HG03354 (cell line): ENCODE results near the gene HS3ST6.
"Not testable (repeated sequence)": the region's sequence is repeated elsewhere in the genome, so short reads cannot be mapped to it uniquely, and the experiment has no call there.

Experiments
- ATAC-seq: cut with Tn5 transposase; IDR thresholded peaks from one replicate; pipeline ENCODE4 v1.9.1; 2021; ENCODE audit warnings: mild to moderate bottlenecking; ENCODE audit not compliant: unreplicated experiment, poor library complexity, severe bottlenecking

HS3ST6 gene

DNA sequence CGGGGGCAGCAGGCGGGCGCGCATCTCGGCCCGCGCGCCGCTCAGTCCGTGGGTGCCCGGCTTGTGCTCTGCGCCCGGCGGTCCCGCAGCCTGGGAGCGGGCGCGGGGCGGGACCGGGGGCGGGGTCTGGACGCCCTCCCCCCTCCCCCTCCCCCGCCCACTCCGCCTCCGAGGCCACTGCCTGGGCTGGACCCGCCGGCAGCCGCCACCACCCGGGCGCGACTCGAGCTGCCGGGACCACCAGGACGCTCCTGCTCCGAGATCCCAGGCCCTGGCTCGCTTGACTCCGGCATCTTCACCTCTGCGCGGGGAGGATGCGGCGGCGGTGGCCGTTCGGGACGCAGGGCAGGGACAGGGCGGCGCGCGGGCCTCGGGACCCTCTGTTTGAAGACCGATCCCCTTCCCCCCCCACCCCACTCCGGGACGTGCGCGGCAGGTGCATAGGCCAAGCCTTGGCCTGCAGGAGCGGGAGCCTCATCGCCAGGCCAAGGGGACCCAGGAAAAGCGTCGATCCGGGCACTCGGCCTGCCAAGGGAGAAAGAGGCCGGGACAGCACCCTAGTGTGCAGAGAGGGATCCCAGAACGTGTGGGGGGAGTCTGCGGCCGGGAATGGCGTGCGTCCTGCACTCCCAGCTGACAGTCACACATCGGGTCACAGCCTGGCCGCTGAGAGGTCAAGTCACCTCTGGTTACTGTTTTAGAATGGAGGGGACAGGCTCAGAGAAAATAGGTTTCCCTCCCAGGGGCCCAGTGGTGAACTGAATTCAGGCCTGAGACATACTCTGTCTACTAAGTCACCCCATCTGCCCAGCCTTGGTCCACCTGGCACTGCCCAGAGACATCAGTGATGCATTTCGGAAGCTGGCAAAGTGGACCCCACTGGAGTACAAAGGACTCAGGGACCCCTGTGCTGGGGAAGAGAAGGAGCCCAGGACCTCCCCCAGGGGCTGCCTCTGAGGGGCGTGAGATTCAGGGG, at the start of gene HS3ST6:
TSS of gene HS3ST6 (minus strand) at position 65 of the 976 bp plus-strand sequence. CDS start 92 bp downstream, outside the sequence.
- no peak for ATAC-seq

DNA sequence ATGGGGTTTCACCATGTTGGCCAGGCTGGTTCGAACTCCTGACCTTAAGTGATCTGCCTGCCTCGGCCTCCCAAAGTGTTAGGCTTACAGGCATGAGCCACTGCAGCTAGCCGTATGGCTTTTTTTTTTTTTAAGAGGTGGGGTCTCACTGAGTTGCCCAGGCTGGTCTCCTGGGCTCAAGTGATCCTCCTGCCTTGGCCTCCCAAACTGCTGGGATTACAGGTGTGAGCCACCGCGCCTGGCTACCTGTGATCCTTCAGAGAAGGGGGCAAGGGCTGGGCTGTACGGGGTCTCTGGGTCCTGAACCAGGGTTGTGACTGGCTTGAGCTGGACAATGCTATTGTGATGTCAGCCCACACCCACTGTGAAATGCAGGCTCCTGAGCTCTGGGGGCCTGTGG, 48.2 kb upstream of the HS3ST6 start, which contains the start of gene RNF151:
TSS of gene RNF151 (plus strand) at position 397 of the 400 bp plus-strand sequence. CDS start 26 bp downstream, outside the sequence.
- no peak for ATAC-seq

DNA sequence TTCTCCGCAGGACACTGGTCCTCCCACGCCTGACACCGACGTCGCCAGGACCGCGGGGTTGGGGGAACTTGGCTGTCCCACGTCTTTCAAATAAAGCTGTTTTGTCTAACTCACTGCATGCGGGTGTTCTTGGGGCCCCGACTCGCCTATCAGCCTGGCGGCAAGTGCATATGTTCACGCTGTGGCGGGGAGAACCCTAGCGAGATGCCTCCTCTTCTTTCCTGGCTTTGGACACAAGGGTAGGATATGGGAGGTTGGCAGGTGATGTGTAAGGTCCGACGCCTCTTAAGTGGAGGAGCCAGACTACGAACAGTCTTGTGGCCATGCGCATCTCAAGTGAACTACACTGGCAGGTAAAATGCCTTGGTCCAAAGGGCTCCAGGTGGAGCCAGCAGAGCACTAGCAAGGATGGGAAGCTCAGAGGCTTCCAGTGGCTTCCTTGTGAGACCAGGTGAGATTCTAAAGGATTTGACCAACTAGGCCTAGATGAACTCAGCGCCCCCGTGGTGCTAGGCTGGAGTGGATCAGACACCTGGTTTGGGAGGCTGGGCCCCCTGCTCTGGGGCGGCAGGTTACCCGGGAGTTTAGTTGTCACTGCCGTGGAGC, 47.3 kb upstream of the HS3ST6 start:
- ATAC-seq: no peak

DNA sequence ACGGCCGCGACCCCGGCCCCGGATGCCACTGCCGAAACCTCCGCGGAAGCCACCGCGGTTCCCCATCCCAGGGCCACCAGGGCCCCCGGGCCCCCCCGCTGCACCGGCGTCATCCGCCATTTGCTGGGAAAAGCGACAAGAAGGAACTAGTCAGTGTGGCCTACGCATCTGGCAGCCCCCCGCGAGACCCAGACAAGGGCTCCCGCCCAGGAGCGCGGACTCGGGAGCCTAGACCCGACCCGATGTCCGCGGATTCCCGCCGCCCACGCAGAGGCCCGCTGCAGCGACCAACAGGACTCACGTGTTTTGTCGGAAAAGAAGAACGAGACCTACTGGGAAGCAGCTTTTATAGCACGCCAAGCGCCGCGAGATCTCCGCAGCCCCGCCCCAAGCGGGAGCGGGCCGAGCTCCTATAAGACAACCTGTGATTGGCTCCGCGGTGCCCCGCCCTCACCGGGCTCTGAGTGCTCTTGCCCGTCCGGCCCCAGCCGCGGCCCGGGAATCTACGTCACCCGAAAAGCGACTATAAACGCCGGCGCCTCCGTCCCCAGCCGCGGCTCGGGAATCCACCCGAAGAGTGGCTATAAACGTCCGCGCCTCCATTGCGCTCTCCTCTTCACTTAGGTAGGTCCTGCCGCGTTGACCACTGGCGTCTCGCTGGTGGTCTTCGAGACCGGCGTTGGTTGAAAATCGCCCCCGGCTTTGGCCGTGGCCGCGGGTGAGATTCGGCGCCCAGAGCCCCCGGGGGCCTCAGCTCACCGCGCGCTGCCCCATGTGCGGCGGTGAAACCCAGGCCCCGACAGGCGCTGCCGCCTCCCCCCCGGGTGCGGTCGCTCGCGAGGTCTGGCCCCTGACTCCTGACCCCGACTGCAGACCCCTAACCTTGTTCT, 46.5 kb upstream of the HS3ST6 start, which contains the start of gene RPS2:
TSS of gene RPS2 (minus strand) at position 321 of the 890 bp plus-strand sequence. CDS start at position 120, 201 bp downstream.
- ATAC-seq: peak; percentile 89

DNA sequence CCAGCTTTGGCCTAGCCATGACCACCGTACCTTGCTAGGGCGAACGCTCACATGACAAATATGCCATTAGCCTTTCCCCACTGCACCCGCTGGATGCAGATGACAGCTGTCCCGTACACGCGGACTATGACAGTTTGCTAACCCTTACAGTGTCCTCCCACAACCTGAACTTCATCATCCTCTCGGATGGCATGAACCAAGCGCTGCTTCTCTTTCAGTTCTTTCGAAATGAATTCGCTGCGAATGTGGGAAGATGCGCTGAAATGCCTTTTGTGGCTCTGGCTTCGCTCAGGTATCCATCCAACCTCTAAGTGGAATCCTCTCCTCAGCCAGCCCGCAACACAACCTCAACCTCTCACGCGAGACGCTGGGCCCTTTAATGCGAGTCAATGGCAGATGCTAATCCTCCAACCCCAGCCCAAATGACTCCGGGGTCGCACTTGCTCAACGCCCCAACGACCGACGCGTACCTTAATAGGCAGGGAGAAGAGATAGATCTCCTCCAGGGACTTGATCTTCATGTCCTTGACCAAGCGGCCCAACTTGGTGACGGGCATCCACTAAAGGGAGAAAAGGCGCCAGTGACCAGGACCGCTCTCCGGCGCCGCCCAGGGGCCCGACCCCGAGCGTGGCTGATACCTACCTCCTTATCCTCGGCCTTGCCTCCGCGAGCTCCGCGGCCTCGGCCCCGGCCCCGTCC, 45.7 kb upstream of the HS3ST6 start:
- ATAC-seq: peak; percentile 10

DNA sequence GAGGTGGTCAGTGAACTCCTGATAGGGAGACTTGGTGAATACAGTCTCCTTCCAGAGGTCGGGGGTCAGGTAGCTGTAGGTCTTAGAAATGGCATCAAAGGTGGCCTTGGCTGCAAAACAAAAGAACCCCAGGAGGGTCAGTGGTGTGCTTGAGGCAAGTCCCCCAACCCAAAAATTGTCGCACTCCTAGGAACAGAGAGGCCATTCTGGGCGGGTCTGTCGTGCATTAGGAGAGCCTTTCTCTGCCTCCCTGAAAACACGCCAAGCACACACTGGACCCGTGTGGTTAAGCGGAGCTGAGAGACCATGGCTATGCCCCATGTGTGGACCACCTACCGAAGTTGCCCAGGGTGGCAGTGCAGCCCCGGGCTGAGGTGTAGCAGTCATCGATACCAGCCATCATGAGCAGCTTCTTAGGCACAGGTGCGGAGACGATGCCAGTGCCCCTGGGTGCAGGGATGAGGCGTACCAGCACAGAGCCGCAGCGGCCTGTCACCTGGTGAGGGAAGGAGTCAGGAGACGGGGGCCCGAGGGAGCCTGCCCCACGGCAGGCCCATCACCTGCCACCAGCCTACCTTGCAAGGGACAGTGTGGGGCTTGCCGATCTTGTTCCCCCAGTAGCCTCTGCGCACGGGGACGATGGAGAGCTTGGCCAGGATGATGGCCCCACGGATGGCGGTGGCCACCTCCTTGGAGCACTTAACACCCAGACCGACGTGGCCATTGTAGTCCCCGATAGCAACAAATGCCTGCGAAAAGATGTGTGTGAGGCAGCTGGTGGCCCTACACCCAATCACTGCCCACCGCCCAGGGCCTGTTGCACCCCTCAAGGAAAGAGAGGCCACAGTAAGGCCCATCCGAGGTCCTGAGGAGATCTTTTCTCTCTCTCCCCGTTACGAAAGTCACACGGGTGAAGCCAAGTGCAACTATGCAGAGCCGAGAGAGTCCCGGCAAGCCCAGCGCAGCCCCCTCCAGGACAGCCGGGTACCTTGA, 44.2 kb upstream of the HS3ST6 start:
- ATAC-seq: not testable (repeated sequence)

DNA sequence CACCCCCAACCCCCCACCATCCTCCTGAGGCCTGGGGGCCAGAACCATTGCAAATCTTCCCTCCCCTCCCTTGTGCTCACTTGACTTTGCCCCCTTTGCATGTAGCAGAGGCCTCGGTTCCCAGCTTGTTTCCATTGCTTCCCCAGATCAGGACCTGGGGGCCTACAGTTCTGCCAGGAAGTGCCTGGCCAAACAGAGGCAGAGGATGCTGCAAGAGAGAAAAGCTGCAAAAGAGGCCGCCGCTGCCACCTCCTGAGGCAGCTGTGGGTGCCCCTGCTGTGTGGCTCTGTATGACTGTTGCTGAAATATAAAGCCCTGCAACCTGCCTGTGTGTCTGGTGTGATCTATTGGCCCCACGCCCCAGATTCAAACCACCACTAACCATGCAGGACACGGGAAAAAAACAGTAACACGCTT, 43.4 kb upstream of the HS3ST6 start:
- no peak for ATAC-seq

DNA sequence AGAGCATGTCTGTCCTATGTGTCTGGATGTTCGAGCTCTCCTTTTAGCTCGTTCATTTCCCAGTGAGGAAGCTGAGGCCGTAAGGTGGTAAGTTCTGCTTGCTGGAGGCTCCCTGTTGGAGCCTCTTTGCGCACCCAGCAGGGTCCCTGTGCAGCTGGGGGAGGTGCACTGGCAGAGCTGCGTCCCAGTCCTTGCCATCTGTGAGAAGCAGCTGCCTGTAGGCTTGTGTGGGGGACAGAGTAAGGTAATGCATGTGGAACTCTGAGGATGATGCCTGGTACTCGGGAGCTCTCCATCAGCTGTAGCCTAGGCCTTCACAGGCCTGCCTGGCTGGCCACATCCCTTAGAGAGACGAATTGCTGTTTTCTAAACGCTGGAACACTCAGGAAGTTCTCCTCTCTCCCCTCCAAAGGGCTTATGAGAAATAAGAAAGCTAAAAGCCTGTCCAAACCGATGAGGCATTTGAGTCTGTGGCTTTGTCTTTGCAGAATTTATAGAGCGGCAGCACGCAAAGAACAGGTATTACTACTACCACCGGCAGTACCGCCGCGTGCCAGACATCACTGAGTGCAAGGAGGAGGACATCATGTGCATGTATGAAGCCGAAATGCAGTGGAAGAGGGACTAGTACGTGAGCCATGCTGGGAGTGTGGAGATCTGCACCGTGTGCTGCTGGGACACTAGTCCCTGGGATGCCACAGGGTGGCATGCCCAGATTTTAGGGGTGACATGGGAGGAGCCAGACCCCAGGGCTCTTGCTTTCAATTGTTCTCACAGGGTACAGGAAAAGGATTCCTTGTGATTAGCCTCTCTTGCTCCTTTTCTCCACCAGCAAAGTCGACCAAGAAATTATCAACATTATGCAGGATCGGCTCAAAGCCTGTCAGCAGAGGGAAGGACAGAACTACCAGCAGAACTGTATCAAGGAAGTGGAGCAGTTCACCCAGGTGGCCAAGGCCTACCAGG, 42.7 kb upstream of the HS3ST6 start:
- ATAC-seq: no peak

DNA sequence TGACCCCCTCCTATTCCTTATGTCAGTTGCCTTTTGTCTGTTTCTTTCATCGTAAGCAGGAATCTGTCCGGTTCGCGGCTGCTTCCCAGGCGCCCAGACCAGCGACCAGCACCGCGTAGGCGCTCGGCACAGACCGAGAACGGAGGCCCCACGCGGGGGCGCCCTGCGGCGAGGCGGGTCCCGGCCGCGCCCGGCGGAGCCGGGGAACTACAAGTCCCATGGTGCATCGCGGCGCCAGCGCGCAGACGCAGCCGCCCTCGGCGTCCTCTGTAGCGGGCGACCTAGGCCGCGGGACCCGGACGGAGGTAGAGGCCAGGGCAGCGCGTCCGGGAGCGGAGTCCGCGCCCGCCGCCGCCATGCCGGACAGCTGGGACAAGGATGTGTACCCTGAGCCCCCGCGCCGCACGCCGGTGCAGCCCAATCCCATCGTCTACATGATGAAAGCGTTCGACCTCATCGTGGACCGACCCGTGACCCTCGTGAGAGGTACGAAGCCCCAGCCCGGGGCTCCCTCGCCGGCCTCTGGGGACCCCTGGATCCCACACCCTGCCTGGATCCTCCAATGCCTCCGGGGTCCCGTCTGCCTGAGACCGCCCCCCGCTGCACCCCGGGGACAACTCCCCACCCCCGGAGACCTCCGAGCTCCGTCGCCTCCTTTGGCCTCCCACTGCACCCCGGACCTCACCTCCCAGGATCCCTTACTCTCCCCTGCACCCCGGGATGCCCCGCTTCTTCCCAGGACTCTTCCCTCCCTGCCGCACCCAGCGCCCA, 41.2 kb upstream of the HS3ST6 start, which contains the start of gene NDUFB10:
TSS of gene NDUFB10 (plus strand) at position 270 of the 771 bp plus-strand sequence. CDS start at position 357, 87 bp downstream.
- peak; percentile 80 for ATAC-seq

DNA sequence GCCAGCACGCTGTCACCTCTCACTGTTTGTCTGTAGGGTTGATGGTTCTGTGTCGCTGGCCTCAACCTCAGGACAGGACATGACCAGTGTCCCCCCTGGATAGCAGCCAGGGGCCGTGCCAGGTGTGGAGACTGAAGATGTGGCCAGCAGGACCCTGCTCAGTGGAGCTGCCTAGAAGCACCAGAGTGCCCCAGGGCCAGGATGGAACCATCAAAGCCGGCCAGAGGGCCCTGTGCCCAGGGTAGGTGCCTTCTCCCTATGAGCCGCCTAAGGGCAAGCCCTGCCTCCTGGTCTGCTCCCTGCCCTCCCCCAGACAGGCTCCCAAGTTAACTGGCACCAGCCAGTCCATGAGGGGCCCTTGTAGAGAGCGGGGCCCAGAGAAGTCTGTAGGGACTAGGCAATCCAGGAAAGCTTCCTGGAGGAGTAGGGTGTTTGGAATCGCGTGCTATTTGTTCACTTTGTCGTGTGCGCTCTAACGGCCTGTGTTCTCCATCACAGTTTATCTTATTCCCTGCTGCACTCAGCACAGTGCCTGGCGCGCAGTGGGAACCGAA, 40.6 kb upstream of the HS3ST6 start:
- peak; percentile 15 for ATAC-seq

DNA sequence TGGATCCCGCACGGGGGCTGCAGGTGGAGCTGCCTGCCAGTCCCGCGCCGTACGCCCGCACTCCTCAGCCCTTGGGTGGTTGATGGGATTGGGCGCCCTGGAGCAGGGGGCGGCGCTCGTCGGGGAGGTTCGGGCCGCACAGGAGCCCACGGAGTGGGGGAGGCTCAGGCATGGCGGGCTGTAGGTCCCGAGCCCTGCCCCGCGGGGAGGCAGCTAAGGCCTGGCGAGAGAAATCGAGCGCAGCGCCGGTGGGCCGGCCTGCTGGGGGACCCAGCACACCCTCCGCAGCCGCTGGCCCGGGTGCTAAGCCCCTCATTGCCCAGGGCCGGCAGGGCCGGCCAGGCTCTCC, 39.9 kb upstream of the HS3ST6 start:
- not testable (repeated sequence) for ATAC-seq

DNA sequence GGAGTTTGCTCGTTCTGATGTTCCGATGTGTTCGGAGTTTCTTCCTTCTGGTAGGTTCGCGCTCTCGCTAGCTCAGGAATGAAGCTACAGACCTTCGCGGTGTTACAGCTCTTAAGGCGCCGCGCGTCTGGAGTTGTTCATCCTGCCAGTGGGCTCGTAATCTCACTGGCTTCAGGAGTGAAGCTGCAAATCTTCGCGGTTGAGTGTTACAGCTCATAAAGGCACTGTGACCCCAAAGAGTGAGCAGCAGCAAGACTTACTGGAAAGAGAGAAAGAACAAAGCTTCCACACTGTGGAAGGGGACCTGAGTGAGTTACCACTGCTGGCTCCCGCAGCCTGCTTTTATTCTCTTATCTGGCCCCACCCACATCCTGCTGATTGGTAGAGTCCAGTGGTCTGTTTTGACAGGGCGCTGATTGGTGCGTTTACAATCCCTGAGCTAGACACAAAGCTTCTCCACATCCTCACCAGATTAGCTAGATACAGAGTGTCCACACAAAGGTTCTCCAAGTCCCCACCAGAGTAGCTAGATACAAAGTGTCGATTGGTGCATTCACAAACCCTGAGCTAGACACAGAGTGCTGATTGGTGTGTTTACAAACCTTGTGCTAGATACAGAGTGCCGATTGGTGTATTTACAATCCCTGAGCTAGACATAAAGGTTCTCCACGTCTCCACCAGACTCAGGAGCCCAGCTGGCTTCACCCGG, 39.4 kb upstream of the HS3ST6 start:
- ATAC-seq: not testable (repeated sequence)

DNA sequence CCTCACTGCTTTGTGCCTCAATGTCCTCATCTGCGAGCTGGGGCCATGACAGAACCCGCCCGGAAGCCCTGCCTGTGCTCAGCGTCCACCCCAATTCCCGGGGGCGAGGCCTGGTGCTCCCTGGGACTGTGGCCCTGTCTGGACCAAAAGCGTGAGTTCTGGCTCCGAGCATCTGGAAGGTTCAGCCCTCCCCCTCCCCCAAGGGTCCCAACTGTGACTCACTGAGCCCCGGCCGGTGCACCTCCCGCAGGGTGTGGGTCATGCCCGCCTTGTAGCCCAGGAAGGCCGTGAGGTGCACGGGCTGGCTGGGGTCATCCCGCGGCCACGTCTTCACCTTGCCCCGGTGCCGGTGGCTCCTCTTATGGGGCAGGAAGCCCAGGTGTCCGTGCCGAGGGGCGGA, 35.5 kb upstream of the HS3ST6 start:
- ATAC-seq: no peak

DNA sequence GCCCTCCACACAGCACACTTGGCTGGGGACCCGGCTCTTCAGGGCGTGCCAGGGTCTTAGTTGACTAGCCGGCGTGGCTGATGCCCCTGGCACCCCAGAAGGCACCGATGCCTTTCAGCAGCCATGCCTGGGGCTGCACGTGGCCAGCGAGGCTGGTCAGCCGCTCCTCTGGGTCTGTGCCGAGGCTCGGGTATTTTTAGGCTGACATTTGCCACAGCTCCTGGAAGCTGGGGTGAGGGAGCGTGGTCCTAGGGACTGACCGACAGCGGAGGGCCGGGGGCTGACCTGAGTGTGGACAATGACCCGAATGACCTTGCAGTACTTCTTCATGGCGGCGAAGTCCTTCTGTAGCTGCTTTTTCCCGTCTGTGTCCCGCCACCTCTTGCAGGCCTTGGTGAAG, 32.3 kb upstream of the HS3ST6 start:
- ATAC-seq: no peak

DNA sequence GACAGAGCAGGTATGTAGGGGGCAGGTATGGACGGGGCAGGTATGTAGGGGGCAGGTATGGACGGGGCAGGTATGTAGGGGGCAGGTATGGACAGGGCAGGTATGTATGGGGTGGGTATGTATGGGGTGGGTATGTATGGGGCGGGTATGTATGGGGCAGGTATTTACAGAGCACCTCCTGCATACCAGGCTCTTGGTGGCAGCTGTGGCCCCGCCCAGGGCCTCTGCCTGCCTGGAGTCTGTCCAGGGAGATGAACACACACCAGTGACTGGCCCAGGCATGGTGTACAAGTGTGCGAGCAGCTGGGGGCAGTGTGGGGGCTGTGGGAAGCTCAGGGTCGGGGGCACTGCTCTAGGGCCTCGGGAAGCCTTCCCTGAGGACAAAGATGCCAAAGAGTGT, 31.8 kb upstream of the HS3ST6 start:
- ATAC-seq: no peak
